IMR-90 (cell line): ENCODE data around the gene SDHB. TPM values are rescaled to one million over a fixed set of nuclear protein-coding genes. Genes with fewer than 3 reads are reported as not detected.
A peak's percentile ranks its signal among the peaks of the same experiment; 100 is the strongest.

Source experiments
- ATAC-seq: fragments of 200-7000 bp; cut with Tn5 transposase; 2 replicates; pipeline ENCODE4 v1.9.1; 2020; ENCODE audit warnings: low read depth, mild to moderate bottlenecking, moderate library complexity
- BruUV-seq: library from RNA; stranded (reverse); fragments of 400-500 nt; replicated peaks from 2 replicates; lab custom pipeline; 2021; lab: Mats Ljungman, UMichigan
- CTCF ChIA-PET: fragments of 300-600 bp; formaldehyde crosslinking; extraction: SDS; loops from one replicate; lab custom pipeline; 2021; ENCODE audit warnings: antibody characterized with exemption; lab: Yijun Ruan, JAX
- POLR2A ChIA-PET: fragments of 300-600 bp; sonication (Branson Sonifier 250); formaldehyde crosslinking; loops from one replicate; lab custom pipeline; 2022; ENCODE audit warnings: antibody characterized with exemption; ENCODE audit not compliant: unreplicated experiment; lab: Charles Lee
- DNase-seq: peaks from one replicate; pipeline ENCODE4 v3.0.0; 2013
- H2AFZ ChIP-seq: replicated peaks from 2 replicates; pipeline ENCODE3; 2013; ENCODE audit warnings: low read length, mild to moderate bottlenecking; ENCODE audit not compliant: poor library complexity
- H2AK5ac ChIP-seq: 2 replicates; pipeline ENCODE4 v1.6.1; 2013; ENCODE audit warnings: low read depth, low read length, inconsistent platforms
- H2AK9ac ChIP-seq: replicated peaks from 2 replicates; pipeline ENCODE3; 2013; ENCODE audit warnings: mild to moderate bottlenecking, low read depth, low read length, moderate library complexity; ENCODE audit not compliant: poor library complexity
- H2BK120ac ChIP-seq: 2 replicates; pipeline ENCODE4 v1.6.1; 2013; ENCODE audit warnings: low read depth, low read length, inconsistent platforms
- H2BK15ac ChIP-seq: 3 replicates; pipeline ENCODE4 v1.6.1; 2013; ENCODE audit warnings: low read depth, low read length, inconsistent platforms
- H2BK20ac ChIP-seq: 2 replicates; pipeline ENCODE4 v1.6.1; 2013; ENCODE audit warnings: low read depth, mild to moderate bottlenecking, inconsistent platforms, low read length, moderate library complexity
- H2BK5ac ChIP-seq: 2 replicates; pipeline ENCODE4 v1.6.1; 2013; ENCODE audit warnings: mild to moderate bottlenecking, low read depth, low read length, inconsistent platforms; ENCODE audit not compliant: poor library complexity, severe bottlenecking
- H3K14ac ChIP-seq: replicated peaks from 2 replicates; pipeline ENCODE4 v1.6.1; 2013; ENCODE audit warnings: low read depth, low read length, inconsistent platforms
- H3K18ac ChIP-seq: 2 replicates; pipeline ENCODE4 v1.6.1; 2013; ENCODE audit warnings: low read depth, low read length, control low read depth
- H3K23ac ChIP-seq: 2 replicates; pipeline ENCODE4 v1.6.1; 2013; ENCODE audit warnings: low read depth, low read length, inconsistent platforms
- H3K27ac ChIP-seq: 2 replicates; pipeline ENCODE4 v1.5.1; 2013; ENCODE audit warnings: mild to moderate bottlenecking, control low read depth, low read length; ENCODE audit not compliant: insufficient read depth
- H3K27me3 ChIP-seq: 2 replicates; pipeline ENCODE4 v1.6.1; 2013; ENCODE audit warnings: low read length; ENCODE audit not compliant: control insufficient read depth, insufficient read depth
- H3K36me3 ChIP-seq: 2 replicates; pipeline ENCODE4 v1.6.1; 2013; ENCODE audit warnings: low read length, mixed read lengths; ENCODE audit not compliant: control insufficient read depth, insufficient read depth
- H3K4ac ChIP-seq: 2 replicates; pipeline ENCODE4 v1.6.1; 2013; ENCODE audit warnings: low read depth, low read length, inconsistent platforms
- H3K4me1 ChIP-seq: 2 replicates; pipeline ENCODE4 v1.6.1; 2013; ENCODE audit warnings: low read length, mixed read lengths; ENCODE audit not compliant: control insufficient read depth, insufficient read depth
- H3K4me2 ChIP-seq: 2 replicates; pipeline ENCODE4 v1.6.1; 2013; ENCODE audit warnings: low read depth, mild to moderate bottlenecking, control low read depth, low read length, moderate library complexity
- H3K4me3 ChIP-seq: 2 replicates; pipeline ENCODE4 v1.5.1; 2013; ENCODE audit warnings: low read depth, mild to moderate bottlenecking, control low read depth, low read length, moderate library complexity; ENCODE audit not compliant: insufficient read depth
- H3K56ac ChIP-seq: 2 replicates; pipeline ENCODE4 v1.6.1; 2013; ENCODE audit warnings: low read length, inconsistent platforms; ENCODE audit not compliant: insufficient read depth; ENCODE audit errors: extremely low read depth
- H3K79me1 ChIP-seq, 2 experiments: 2 replicates each; pipeline ENCODE4 v1.6.1; 2013; ENCODE audit warnings: low read length in 2 of 2, inconsistent platforms in 1 of 2, low read depth in 1 of 2
- H3K9ac ChIP-seq: 2 replicates; pipeline ENCODE4 v1.6.1; 2013; ENCODE audit warnings: low read depth, low read length, control low read depth
- H3K9me1 ChIP-seq: 2 replicates; pipeline ENCODE4 v1.6.1; 2013; ENCODE audit warnings: low read length, inconsistent platforms; ENCODE audit not compliant: insufficient read depth
- H3K9me3 ChIP-seq: 2 replicates; pipeline ENCODE4 v1.6.1; 2013; ENCODE audit warnings: low read length; ENCODE audit not compliant: control insufficient read depth, insufficient read depth
- H4K20me1 ChIP-seq: 2 replicates; pipeline ENCODE4 v1.6.1; 2013; ENCODE audit warnings: low read length, inconsistent platforms; ENCODE audit not compliant: insufficient read depth
- H4K5ac ChIP-seq: 2 replicates; pipeline ENCODE4 v1.6.1; 2013; ENCODE audit warnings: mild to moderate bottlenecking, low read depth, low read length, control low read depth
- H4K8ac ChIP-seq, 2 experiments: 2 replicates each; pipeline ENCODE4 v1.6.1; 2013; ENCODE audit warnings: low read depth in 2 of 2, low read length in 2 of 2, control low read depth in 1 of 2, inconsistent platforms in 1 of 2
- H4K91ac ChIP-seq: 2 replicates; pipeline ENCODE4 v1.6.1; 2013; ENCODE audit warnings: low read depth, low read length, inconsistent platforms; ENCODE audit not compliant: insufficient read depth
- BHLHE40 ChIP-seq: fragments of 150-350 bp; IDR thresholded peaks from 2 replicates; pipeline ENCODE4 v1.6.1; 2016; ENCODE audit warnings: mild to moderate bottlenecking, low read depth, low read length
- CHD1 ChIP-seq: IDR thresholded peaks from 2 replicates; pipeline ENCODE4 v1.6.1; 2012; ENCODE audit warnings: low read depth, low read length, improper control_type of control experiment
- MAFK ChIP-seq: IDR thresholded peaks from 2 replicates; pipeline ENCODE4 v1.6.1; 2012; ENCODE audit warnings: low read depth, low read length, improper control_type of control experiment
- MAZ ChIP-seq: IDR thresholded peaks from 2 replicates; pipeline ENCODE4 v1.6.1; 2012; ENCODE audit warnings: low read depth, mild to moderate bottlenecking, low read length, improper control_type of control experiment, moderate library complexity, borderline replicate concordance
- NFE2L2 ChIP-seq: fragments of 150-350 bp; IDR thresholded peaks from 2 replicates; pipeline ENCODE4 v1.6.1; 2016; ENCODE audit warnings: low read depth, mild to moderate bottlenecking, low read length
- WGBS, 2 experiments: methylation state at CpG; one replicate each; pipeline versions ENCODE4 v1.1.5 to v1.1.7; 2013; ENCODE audit warnings: missing lambda C conversion rate in 2 of 2; ENCODE audit not compliant: insufficient read length in 1 of 2; ENCODE audit errors: extremely low coverage in 2 of 2; 5-methylcytosine and 5-hydroxymethylcytosine counted together
- dilution Hi-C: fragments of 300-500 bp; cut with HindIII; formaldehyde crosslinking; loops from one replicate; pipeline ENCODE4 v1.14.3; 2018; ENCODE audit warnings: low sequenced_read_pairs; ENCODE audit not compliant: unreplicated experiment
- in situ Hi-C: fragments of 300-500 bp; cut with MboI; formaldehyde crosslinking; loops from 3 replicates; pipeline ENCODE4 v1.14.3; 2019; ENCODE audit warnings: low sequenced_read_pairs, inconsistent platforms, mixed read lengths
- intact Hi-C: fragments of 100-400 bp; cut with micrococcal nuclease; formaldehyde crosslinking; loops from 2 replicates; pipeline ENCODE4 v1.10.0; 2022
- polyA plus RNA-seq, 3 experiments: library from polyadenylated mRNA; depleted of rRNA; stranded (reverse); fragments of >200 nt; gene quantifications; 2 replicates each; pipeline ENCODE4 v1.2.3, GENCODE V29; 2012; ENCODE audit warnings: low replicate concordance in 1 of 3
- total RNA-seq: library from RNA; depleted of rRNA; stranded (reverse); fragments of >200 nt; gene quantifications from 2 replicates; pipeline ENCODE4 v1.2.3, GENCODE V29; 2012
- TF ChIP-seq, protein P1 (sequence below): fragments of 150-350 bp; IDR thresholded peaks from 2 replicates; pipeline ENCODE4 v1.6.1; 2017; ENCODE audit warnings: mild to moderate bottlenecking, antibody characterized with exemption, low read length, low read depth
- TF ChIP-seq, protein P2 (sequence below): fragments of 150-350 bp; IDR thresholded peaks from 2 replicates; pipeline ENCODE4 v1.6.1; 2016; ENCODE audit warnings: low read depth, mild to moderate bottlenecking, low read length, moderate library complexity, borderline replicate concordance

The SDHB gene
- total and polyA plus RNA-seq, 2 of the 4 experiments (the other 2 are of a cell fraction) = 122 to 206 TPM

DNA sequence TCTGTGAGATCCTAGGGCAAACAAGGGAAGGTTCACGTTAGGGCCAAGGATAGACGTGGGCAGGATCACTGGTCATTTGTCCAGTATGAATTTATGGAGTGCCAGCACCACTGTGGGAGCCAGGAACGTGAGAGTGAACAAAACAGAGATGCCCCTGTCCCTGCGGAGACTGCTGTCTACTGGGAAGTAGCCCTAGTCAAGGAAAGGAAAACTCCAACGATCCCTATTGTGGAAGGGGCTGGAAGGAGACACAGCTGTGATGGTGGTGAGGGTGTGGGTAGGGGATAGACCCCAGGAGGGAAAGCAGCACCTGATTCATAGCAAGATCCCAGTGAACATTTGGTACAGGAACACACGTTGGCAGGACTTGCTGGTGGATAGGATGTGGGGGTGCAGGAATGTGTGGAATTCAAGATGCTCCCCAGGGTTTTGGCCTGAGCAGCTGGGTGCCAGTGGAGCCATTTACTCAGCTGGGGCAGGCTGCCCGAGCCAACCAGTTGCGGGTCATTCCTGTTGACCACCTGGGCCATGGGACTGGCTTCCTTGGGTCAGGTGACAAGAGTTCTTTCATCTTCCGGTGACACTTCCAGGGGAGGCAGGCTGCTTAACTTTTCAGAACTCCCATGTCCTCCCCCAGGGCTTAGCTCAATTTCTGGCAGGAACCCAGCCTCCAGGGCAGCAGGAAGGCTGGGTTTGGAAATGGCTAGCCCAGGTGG, 40.9 kb downstream of the SDHB start (continued):
- TF ChIP-seq, protein P1, sequence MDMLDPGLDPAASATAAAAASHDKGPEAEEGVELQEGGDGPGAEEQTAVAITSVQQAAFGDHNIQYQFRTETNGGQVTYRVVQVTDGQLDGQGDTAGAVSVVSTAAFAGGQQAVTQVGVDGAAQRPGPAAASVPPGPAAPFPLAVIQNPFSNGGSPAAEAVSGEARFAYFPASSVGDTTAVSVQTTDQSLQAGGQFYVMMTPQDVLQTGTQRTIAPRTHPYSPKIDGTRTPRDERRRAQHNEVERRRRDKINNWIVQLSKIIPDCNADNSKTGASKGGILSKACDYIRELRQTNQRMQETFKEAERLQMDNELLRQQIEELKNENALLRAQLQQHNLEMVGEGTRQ = no peak

DNA sequence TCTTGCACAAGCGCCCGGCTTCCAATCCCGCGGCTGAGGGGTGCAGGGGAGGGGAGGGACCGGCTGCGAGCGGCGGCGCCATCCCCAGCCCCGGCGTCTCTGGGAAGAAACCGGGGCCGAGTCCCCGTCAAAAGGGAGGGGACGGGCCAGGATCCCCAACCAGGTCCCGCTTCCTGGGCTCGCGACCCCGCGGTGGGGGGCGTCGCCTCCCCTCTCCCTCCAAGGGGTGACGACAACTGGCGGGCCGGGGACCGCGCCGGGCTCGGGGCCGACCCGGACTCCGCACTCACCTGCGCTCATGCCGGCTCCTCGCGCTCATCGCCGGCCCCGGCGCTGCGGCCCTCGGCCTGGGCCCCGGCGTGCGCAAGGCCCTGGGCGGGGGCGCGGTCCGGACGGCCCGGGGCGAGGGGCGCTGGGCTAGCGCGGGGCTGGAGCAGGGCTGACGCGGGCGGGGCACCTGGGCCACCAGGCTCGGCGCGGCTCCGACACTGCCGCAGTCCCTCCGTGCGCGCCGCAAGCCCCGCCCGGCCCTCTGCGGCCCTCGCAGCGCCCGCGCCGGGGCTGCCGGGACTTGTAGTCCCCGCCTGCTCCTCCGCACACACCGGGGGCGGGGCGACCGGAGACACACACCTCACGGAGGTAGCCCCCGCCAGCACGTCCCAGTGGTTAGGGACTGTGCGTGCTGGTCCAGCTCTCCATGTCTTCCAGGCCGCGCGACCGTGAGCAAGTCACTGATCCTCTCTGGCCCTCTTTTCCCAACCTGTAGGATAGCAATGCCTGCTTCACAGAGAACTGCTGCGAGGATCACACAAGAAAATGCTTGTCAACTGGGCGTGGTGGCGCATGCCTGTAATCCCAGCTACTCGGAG, 42.2 kb downstream of the SDHB start, which contains the start of gene ATP13A2:
Gene ATP13A2 (minus strand): TSS at position 490 of the 869 bp plus-strand sequence. CDS start 190 bp downstream, at position 300.
- no peak within 1 kb of the TSS for H2BK20ac ChIP-seq
- H2AK5ac ChIP-seq = peak within 1 kb of the TSS; percentile 57
- peaks cover 13% of the 10 kb centered on the region; the same call in 1 of the 2 replicates for H4K20me1 ChIP-seq
- H2BK5ac ChIP-seq = no peak within 1 kb of the TSS
- H3K79me1 ChIP-seq = peaks cover 7 to 14% of the 10 kb centered on the region in 2 experiments; a peak in 3 of 4 replicates
- peak; percentile 56 for DNase-seq
- no peak within 1 kb of the TSS for H4K5ac ChIP-seq
- peak within 1 kb of the TSS; percentile 99 for H2AFZ ChIP-seq
- H3K9ac ChIP-seq = peak within 1 kb of the TSS; percentile 26; the same call in 1 of the 2 replicates
- peaks cover 3% of the 10 kb centered on the region; the same call in 1 of the 2 replicates for H3K9me1 ChIP-seq
- no TSS peak for BruUV-seq
- H3K4me3 ChIP-seq = peak within 1 kb of the TSS; percentile 91
- peak within 1 kb of the TSS; percentile 60 for H3K14ac ChIP-seq
- H3K18ac ChIP-seq = no peak within 1 kb of the TSS
- no peaks in the 10 kb centered on the region for H3K36me3 ChIP-seq
- intact Hi-C loops (loop anchor here (2.0 kb wide), 1 partner anchor 61 kb away; no protein-coding TSS in a partner anchor), in situ Hi-C loops (no loop called here), dilution Hi-C loops (no loop called here)
- H3K27me3 ChIP-seq = no peaks in the 10 kb centered on the region
- H3K4ac ChIP-seq = peak within 1 kb of the TSS; percentile 56; the same call in 1 of the 2 replicates
- H2BK120ac ChIP-seq = no peak within 1 kb of the TSS
- TF ChIP-seq MAZ (peak; percentile 79; the same call in 1 of the 2 replicates), NFE2L2 (no peak), CHD1 (no peak), BHLHE40 (no peak), MAFK (no peak)
- TF ChIP-seq, protein P2, sequence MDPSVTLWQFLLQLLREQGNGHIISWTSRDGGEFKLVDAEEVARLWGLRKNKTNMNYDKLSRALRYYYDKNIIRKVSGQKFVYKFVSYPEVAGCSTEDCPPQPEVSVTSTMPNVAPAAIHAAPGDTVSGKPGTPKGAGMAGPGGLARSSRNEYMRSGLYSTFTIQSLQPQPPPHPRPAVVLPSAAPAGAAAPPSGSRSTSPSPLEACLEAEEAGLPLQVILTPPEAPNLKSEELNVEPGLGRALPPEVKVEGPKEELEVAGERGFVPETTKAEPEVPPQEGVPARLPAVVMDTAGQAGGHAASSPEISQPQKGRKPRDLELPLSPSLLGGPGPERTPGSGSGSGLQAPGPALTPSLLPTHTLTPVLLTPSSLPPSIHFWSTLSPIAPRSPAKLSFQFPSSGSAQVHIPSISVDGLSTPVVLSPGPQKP = no peak
- ChIA-PET CTCF (no interaction called here), POLR2A (no interaction called here)
- H3K27ac ChIP-seq = no peak within 1 kb of the TSS; the same call in 1 of the 2 replicates
- peak within 1 kb of the TSS; percentile 85 for H2AK9ac ChIP-seq
- H4K91ac ChIP-seq = no peak within 1 kb of the TSS
- peak within 1 kb of the TSS; percentile 91 for H3K23ac ChIP-seq
- 4% methylated on average over 37 of the region's 94 CpGs; no CpG with 5 or more reads in 1 of the 2 experiments for WGBS, 2 experiments
- H3K4me2 ChIP-seq = peak within 1 kb of the TSS; percentile 92
- H3K56ac ChIP-seq = no peak within 1 kb of the TSS
- peaks cover 10% of the 10 kb centered on the region for H3K4me1 ChIP-seq
- H3K9me3 ChIP-seq = no peaks in the 10 kb centered on the region
- ATAC-seq = peak; percentile 98
- H2BK15ac ChIP-seq = no peak within 1 kb of the TSS
- peak within 1 kb of the TSS in 1 of 2 experiments; percentile 59; a peak in 1 of 4 replicates for H4K8ac ChIP-seq
